Panc1 (cell line): ENCODE data around the gene CETP.

Source experiments
- CTCF ChIP-seq: fragments of 450-650 bp; IDR thresholded peaks from 2 replicates; pipeline ENCODE4 v1.5.1; 2017; ENCODE audit warnings: mild to moderate bottlenecking
- POLR2AphosphoS5 ChIP-seq: IDR thresholded peaks from 2 replicates; pipeline ENCODE4 v1.6.1; 2012; ENCODE audit warnings: mild to moderate bottlenecking, low read depth, low read length, moderate library complexity
- TCF7L2 ChIP-seq: IDR thresholded peaks from 2 replicates; pipeline ENCODE4 v1.6.1; 2011; ENCODE audit warnings: mild to moderate bottlenecking, low read depth, low read length, inconsistent platforms

GRCh38 chr16:56999409-57000270, 37.9 kb downstream of the CETP start:
- TF ChIP-seq CTCF, result no peak
- no peak for TF ChIP-seq TCF7L2
- no peak for TF ChIP-seq POLR2AphosphoS5
